Measurements from ENCODE around the gene KLF18.

DNA sequence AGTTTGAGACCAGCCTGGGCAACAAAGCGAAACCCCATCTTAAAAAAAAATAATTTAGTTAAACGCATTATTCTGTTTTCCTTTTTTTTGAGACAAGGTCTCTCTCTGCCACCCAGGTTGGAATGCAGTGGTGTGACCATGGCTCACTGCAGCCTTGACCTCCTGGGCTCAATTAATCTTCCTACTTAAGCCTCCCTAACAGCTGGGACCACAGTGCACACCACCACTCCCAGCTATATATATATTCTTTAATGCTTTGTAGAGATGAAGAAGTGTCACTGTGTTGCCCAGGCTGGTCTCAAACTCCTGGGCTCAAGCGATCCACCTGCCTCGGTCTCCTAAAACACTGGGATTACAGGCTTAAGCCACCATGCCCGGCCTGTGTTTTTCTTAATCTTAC is 30.5 kb downstream of the KLF18 start:
- TF ChIP-seq, protein P1, sequence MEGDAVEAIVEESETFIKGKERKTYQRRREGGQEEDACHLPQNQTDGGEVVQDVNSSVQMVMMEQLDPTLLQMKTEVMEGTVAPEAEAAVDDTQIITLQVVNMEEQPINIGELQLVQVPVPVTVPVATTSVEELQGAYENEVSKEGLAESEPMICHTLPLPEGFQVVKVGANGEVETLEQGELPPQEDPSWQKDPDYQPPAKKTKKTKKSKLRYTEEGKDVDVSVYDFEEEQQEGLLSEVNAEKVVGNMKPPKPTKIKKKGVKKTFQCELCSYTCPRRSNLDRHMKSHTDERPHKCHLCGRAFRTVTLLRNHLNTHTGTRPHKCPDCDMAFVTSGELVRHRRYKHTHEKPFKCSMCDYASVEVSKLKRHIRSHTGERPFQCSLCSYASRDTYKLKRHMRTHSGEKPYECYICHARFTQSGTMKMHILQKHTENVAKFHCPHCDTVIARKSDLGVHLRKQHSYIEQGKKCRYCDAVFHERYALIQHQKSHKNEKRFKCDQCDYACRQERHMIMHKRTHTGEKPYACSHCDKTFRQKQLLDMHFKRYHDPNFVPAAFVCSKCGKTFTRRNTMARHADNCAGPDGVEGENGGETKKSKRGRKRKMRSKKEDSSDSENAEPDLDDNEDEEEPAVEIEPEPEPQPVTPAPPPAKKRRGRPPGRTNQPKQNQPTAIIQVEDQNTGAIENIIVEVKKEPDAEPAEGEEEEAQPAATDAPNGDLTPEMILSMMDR (IDR thresholded peaks at IDR 0.05; ENCODE audit: low read depth, low read length) = no peak
- no peak for TF ChIP-seq EZH2phosphoT487 (IDR thresholded peaks at IDR 0.05; ENCODE audit: low read depth)
